Measurements from ENCODE around the gene NOS3. TPM values are rescaled to one million over a fixed set of nuclear protein-coding genes. Genes with fewer than 3 reads are reported as not detected.

Gene NOS3
- total and polyA plus RNA-seq, 9 of the 15 experiments (the other 6 are each of a cell fraction or from before 2014, with no cell fraction given) = 1.1 to 121 (median 23.6) TPM

DNA sequence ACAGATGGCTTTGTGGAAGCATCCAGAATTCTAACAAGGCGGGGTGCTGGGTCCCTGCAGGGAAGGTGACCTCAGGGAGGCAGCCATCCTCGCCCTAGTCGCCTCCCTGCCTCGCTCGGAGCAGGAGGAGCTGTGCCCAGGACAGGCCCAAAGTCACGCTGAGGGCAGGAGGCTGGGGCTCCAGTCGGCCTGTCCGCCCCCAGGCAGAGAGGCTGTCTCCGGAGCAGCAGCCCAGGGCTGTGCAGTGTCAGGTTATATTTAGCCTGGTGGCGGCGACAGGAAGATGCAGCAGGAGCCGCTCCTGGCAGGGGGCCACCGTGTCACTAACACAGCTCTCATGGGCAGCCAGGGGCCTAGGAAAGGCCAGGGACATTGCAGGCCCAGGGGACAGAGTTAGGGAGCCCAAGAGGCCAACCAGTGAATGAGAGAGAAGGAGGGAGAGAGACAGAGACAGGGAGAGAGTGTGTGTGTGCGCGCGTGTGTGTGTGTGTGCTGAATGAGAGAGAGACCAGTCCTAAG is 26.2 kb upstream of the NOS3 start (continued):
- TF ChIP-seq ETV1 (tag; conservative IDR thresholded peaks at IDR 0.05; ENCODE audit: low read depth) = 0 out of 2 replicates have a peak, but pooled peaks have one; percentile 7
- TF ChIP-seq ATF1 (CRISPR knock-in tag; IDR thresholded peaks at IDR 0.05) = no peak
- TF ChIP-seq ATF1 (tag; IDR thresholded peaks at IDR 0.05) = peak; percentile 57
- no peak for TF ChIP-seq PRMT5 (CRISPR knock-in tag; IDR thresholded peaks at IDR 0.05)
- TF ChIP-seq, protein P1, sequence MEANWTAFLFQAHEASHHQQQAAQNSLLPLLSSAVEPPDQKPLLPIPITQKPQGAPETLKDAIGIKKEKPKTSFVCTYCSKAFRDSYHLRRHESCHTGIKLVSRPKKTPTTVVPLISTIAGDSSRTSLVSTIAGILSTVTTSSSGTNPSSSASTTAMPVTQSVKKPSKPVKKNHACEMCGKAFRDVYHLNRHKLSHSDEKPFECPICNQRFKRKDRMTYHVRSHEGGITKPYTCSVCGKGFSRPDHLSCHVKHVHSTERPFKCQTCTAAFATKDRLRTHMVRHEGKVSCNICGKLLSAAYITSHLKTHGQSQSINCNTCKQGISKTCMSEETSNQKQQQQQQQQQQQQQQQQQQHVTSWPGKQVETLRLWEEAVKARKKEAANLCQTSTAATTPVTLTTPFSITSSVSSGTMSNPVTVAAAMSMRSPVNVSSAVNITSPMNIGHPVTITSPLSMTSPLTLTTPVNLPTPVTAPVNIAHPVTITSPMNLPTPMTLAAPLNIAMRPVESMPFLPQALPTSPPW (CRISPR knock-in tag; IDR thresholded peaks at IDR 0.05) = peak; percentile 39; the same call in 1 of the 2 replicates
- peak; percentile 63; the same call in 1 of the 2 replicates for TF ChIP-seq CBX1 (IDR thresholded peaks at IDR 0.05; ENCODE audit: low read depth)
- TF ChIP-seq, protein P2, sequence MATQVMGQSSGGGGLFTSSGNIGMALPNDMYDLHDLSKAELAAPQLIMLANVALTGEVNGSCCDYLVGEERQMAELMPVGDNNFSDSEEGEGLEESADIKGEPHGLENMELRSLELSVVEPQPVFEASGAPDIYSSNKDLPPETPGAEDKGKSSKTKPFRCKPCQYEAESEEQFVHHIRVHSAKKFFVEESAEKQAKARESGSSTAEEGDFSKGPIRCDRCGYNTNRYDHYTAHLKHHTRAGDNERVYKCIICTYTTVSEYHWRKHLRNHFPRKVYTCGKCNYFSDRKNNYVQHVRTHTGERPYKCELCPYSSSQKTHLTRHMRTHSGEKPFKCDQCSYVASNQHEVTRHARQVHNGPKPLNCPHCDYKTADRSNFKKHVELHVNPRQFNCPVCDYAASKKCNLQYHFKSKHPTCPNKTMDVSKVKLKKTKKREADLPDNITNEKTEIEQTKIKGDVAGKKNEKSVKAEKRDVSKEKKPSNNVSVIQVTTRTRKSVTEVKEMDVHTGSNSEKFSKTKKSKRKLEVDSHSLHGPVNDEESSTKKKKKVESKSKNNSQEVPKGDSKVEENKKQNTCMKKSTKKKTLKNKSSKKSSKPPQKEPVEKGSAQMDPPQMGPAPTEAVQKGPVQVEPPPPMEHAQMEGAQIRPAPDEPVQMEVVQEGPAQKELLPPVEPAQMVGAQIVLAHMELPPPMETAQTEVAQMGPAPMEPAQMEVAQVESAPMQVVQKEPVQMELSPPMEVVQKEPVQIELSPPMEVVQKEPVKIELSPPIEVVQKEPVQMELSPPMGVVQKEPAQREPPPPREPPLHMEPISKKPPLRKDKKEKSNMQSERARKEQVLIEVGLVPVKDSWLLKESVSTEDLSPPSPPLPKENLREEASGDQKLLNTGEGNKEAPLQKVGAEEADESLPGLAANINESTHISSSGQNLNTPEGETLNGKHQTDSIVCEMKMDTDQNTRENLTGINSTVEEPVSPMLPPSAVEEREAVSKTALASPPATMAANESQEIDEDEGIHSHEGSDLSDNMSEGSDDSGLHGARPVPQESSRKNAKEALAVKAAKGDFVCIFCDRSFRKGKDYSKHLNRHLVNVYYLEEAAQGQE (IDR thresholded peaks at IDR 0.05; ENCODE audit: borderline replicate concordance) = peak; percentile 17; the same call in 1 of the 2 replicates
- TF ChIP-seq, protein P2 (CRISPR knock-in tag; IDR thresholded peaks at IDR 0.05; ENCODE audit: low read depth) = no peak
- peak; percentile 59; the same call in 1 of the 2 replicates for TF ChIP-seq EGR1 (conservative IDR thresholded peaks at IDR 0.05)
- TF ChIP-seq, protein P3, sequence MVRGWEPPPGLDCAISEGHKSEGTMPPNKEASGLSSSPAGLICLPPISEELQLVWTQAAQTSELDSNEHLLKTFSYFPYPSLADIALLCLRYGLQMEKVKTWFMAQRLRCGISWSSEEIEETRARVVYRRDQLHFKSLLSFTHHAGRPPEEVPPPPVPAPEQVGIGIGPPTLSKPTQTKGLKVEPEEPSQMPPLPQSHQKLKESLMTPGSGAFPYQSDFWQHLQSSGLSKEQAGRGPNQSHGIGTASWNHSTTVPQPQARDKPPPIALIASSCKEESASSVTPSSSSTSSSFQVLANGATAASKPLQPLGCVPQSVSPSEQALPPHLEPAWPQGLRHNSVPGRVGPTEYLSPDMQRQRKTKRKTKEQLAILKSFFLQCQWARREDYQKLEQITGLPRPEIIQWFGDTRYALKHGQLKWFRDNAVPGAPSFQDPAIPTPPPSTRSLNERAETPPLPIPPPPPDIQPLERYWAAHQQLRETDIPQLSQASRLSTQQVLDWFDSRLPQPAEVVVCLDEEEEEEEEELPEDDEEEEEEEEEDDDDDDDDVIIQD (CRISPR knock-in tag; IDR thresholded peaks at IDR 0.05) = 0 out of 2 replicates have a peak, but pooled peaks have one; percentile 47
- peak; percentile 23; the same call in 1 of the 2 replicates for TF ChIP-seq MTA3 (IDR thresholded peaks at IDR 0.05; ENCODE audit: borderline replicate concordance)
- 0 out of 2 replicates have a peak, but pooled peaks have one; percentile 42 for TF ChIP-seq ZNF212 (CRISPR knock-in tag; IDR thresholded peaks at IDR 0.05)
- peak; percentile 30; the same call in 1 of the 2 replicates for TF ChIP-seq ZFX (CRISPR knock-in tag; IDR thresholded peaks at IDR 0.05)
- peak; percentile 82; the same call in 1 of the 2 replicates for TF ChIP-seq OTX1 (CRISPR knock-in tag; IDR thresholded peaks at IDR 0.05)
- TF ChIP-seq HLTF (IDR thresholded peaks at IDR 0.05) = peak; percentile 81; the same call in 1 of the 2 replicates
- 0 out of 2 replicates have a peak, but pooled peaks have one; percentile 8 for TF ChIP-seq MYC (IDR thresholded peaks at IDR 0.05; ENCODE audit: low read depth, low read length)
- TF ChIP-seq MYC (CRISPR knock-in tag; IDR thresholded peaks at IDR 0.05; ENCODE audit: borderline replicate concordance, low read depth) = no peak

Data from K562 (cell line).